Measurements from ENCODE around the gene USP7.

GRCh38 chr16:8961811-8962390 is 1.8 kb downstream of the USP7 start:
- no peak for TF ChIP-seq CTCF (IDR thresholded peaks at IDR 0.05)
- no peak for TF ChIP-seq ZFX (IDR thresholded peaks at IDR 0.05; ENCODE audit: borderline replicate concordance)

Measured in 22Rv1 (cell line).